Testis (tissue), 3 donors: Measurements from ENCODE around the gene ARHGEF28. TPM values are rescaled to one million over a fixed set of nuclear protein-coding genes. Genes with fewer than 3 reads are reported as not detected.

Experiments used
- DNase-seq: peaks from one replicate; pipeline ENCODE4 v3.0.0-alpha.2; 2019
- H3K27ac ChIP-seq, 2 donors: fragments of 200-600 bp; sonication (generic); one replicate each; pipeline ENCODE4 v1.5.1; 2019
- H3K27me3 ChIP-seq: fragments of 200-600 bp; sonication (generic); one replicate; pipeline ENCODE4 v1.5.1; 2019
- H3K36me3 ChIP-seq: fragments of 200-600 bp; sonication (generic); one replicate; pipeline ENCODE4 v1.5.1; 2017; ENCODE audit warnings: low read depth; ENCODE audit errors: missing control alignments
- H3K4me1 ChIP-seq: fragments of 200-600 bp; sonication (generic); one replicate; pipeline ENCODE4 v1.5.1; 2019
- H3K4me3 ChIP-seq, 2 donors: fragments of 200-600 bp; sonication (generic); one replicate each; pipeline ENCODE4 v1.5.1; 2017 to 2019
- H3K9me3 ChIP-seq: fragments of 200-600 bp; sonication (generic); one replicate; pipeline ENCODE4 v1.5.1; 2017
- CTCF ChIP-seq, 3 experiments: fragments of 450-650 bp in 2 of 3; fragments of 200-600 bp in 1 of 3; sonication (generic) in 1 of 3; IDR thresholded peaks; one replicate each; pipeline ENCODE4 v1.5.1; 2016 to 2019; ENCODE audit warnings: antibody characterized with exemption in 3 of 3, mild to moderate bottlenecking in 2 of 3, moderate library complexity in 1 of 3
- POLR2A ChIP-seq: fragments of 450-650 bp; IDR thresholded peaks from one replicate; pipeline ENCODE4 v1.6.1; 2017; ENCODE audit warnings: antibody characterized with exemption, mild to moderate bottlenecking, moderate library complexity
- WGBS, 2 donors: methylation state at CpG; one replicate each; pipeline ENCODE4 v1.1.5; 2018; 5-methylcytosine and 5-hydroxymethylcytosine counted together
- intact Hi-C: fragments of 100-400 bp; cut with DNase I; formaldehyde crosslinking; loops from one replicate; pipeline ENCODE4 v1.15.1; 2023; ENCODE audit warnings: low total_unique reads
- polyA plus RNA-seq: library from polyadenylated mRNA; stranded (reverse); fragments of 350-450 nt; fragmentation: Illumina TruSeq; extraction: RNeasy Lipid Tissue Mini Kit (QIAGEN cat#74804); gene quantifications from one replicate; pipeline ENCODE4 v1.2.3, GENCODE V29; 2014; ENCODE audit warnings: low read depth, low replicate concordance; ENCODE audit not compliant: insufficient read depth
- total RNA-seq, 2 donors: library from RNA; depleted of rRNA; stranded (reverse); fragments of >200 nt; gene quantifications; one replicate each; pipeline ENCODE4 v1.2.3, GENCODE V29; 2016

Gene ARHGEF28
- total and polyA plus RNA-seq, 3 donors from 2014 or later, result 3.9 to 8.7 (median 8.0) TPM

GRCh38 chr5:73666891-73667290 is 40.9 kb downstream of the ARHGEF28 start:
- intact Hi-C loops, result no loop called here
- Histone ChIP-seq H3K27me3 (no peaks in the 10 kb centered on the region), H3K27ac (no peak overlapping the region), H3K36me3 (no peaks in the 10 kb centered on the region), H3K9me3 (no peaks in the 10 kb centered on the region), H3K4me3 (no peak overlapping the region), H3K4me1 (no peaks in the 10 kb centered on the region)
- DNase-seq, result no peak
- 85 to 86% methylated on average over 4 of the region's 4 CpGs for WGBS, 2 donors
- TF ChIP-seq CTCF (IDR thresholded peaks at IDR 0.05) (no peak), POLR2A (no peak)

- TF ChIP-seq CTCF (IDR thresholded peaks at IDR 0.05) (no peak), POLR2A (no peak)
- no peaks in the 10 kb centered on the region for H3K27me3 ChIP-seq
- H3K9me3 ChIP-seq, result no peaks in the 10 kb centered on the region
- DNase-seq, result no peak
- no peak overlapping the region for H3K4me3 ChIP-seq
- H3K27ac ChIP-seq, result no peak overlapping the region
- WGBS, 2 donors, result 62 to 85% methylated on average over 4 of the region's 4 CpGs
- H3K36me3 ChIP-seq, result no peaks in the 10 kb centered on the region
- intact Hi-C loops, result no loop called here
- H3K4me1 ChIP-seq, result peaks cover under 1% of the 10 kb centered on the region
Observed at GRCh38 chr5:73668017-73668416, 42.0 kb downstream of the ARHGEF28 start.

DNA sequence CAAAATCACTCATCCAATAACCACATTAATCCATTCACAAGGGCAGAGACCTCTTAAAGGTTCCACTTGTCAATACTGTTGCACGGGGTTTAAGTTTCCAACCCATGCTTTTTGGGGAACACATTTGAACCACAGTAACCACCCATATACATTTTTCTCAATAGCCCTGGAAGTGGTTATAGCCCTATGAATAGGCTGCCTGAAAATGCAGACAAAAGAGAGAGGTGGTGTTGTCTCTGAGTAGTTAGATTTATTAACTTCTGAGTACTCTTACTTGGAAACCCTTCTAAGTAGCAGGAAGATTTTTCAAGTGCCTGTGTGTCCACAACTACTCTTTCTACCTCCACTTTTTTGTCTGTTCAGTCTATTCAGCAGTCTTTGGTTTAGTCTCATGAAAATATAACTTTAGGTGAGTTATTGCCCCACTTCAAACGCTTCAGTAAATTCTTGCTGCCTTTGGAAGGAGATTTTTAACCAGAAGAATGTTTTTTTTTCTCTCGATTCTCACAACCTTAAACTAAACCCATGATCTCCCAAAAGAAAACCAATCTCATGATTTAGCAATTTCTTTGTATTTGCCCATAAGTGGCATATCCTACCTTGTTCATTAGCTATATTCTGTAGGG is 42.6 kb downstream of the ARHGEF28 start:
- no peak for DNase-seq
- no peak for TF ChIP-seq CTCF (IDR thresholded peaks at IDR 0.05)
- no peak for TF ChIP-seq POLR2A
- WGBS, 2 donors, result 76 to 84% methylated on average over 3 of the region's 3 CpGs
- Histone ChIP-seq H3K4me3 (no peak overlapping the region), H3K9me3 (no peaks in the 10 kb centered on the region), H3K27ac (no peak overlapping the region), H3K4me1 (peaks cover 6% of the 10 kb centered on the region), H3K27me3 (no peaks in the 10 kb centered on the region), H3K36me3 (no peaks in the 10 kb centered on the region)
- intact Hi-C loops, result no loop called here

DNA sequence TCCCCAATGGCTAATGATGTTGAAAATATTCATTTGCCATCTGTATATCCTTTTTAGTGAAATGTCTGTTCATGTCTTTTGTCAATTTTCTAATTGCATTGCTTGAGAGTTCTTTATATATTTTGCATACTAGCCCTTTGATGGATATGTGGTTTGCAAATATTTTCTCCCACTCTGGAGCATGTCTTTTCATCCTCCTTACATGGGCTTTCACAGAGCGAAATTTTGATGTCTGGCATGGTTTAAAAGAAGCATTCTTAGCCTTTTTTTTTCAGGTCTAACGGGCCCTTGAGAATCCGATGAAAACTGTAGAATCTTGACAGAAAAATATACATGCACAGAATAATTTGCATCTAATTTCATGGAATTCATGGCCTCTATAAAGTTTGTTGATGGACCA is 44.7 kb downstream of the ARHGEF28 start:
- intact Hi-C loops, result no loop called here
- Histone ChIP-seq H3K27me3 (no peaks in the 10 kb centered on the region), H3K4me1 (peaks cover 20% of the 10 kb centered on the region), H3K9me3 (no peaks in the 10 kb centered on the region), H3K36me3 (no peaks in the 10 kb centered on the region), H3K4me3 (no peak overlapping the region), H3K27ac (no peak overlapping the region)
- TF ChIP-seq POLR2A, result no peak
- TF ChIP-seq CTCF (IDR thresholded peaks at IDR 0.05), result no peak
- WGBS, 2 donors, result 86 to 95% methylated on average over 3 of the region's 3 CpGs
- no peak for DNase-seq

DNA sequence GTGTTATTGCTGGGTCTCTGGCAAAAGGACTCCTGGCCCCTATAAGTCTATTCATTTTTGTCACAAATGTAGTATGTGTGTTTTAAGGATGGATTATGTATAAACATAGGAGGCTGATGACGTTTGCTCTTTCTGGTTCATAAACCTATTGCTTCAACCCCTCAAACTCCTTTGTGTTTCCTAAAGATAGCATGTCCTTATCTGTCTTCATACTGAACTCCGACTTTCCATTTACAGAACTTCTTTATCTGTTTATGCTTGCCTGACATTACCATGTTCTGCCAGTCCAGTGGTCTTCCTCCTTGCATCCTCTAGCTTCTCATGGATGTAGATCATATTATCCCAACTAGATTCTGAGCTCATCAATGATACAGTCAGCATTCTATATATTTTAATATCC is 46.1 kb downstream of the ARHGEF28 start:
- Histone ChIP-seq H3K9me3 (no peaks in the 10 kb centered on the region), H3K4me3 (no peak overlapping the region), H3K27me3 (no peaks in the 10 kb centered on the region), H3K27ac (no peak overlapping the region), H3K36me3 (no peaks in the 10 kb centered on the region), H3K4me1 (peaks cover 20% of the 10 kb centered on the region)
- DNase-seq, result no peak
- intact Hi-C loops, result no loop called here
- 73 to 83% methylated on average over 2 of the region's 2 CpGs for WGBS, 2 donors
- TF ChIP-seq POLR2A (no peak), CTCF (IDR thresholded peaks at IDR 0.05) (no peak)
